Stimulated activated CD4-positive, alpha-beta T cell treated with anti-CD3 and anti-CD28 coated beads, Interleukin-4, amount 100 ng/mL, for 48 hours (primary cell): Measurements from ENCODE around the gene GPR34.
"Not testable (repeated sequence)": the region's sequence is repeated elsewhere in the genome, so short reads cannot be mapped to it uniquely, and the experiment has no call there.

Source experiments
- DNase-seq, 2 donors: peaks; one replicate each; pipeline ENCODE4 v3.0.0-alpha.2; 2020; ENCODE audit warnings: low read depth in 2 of 2

GPR34 gene

DNA sequence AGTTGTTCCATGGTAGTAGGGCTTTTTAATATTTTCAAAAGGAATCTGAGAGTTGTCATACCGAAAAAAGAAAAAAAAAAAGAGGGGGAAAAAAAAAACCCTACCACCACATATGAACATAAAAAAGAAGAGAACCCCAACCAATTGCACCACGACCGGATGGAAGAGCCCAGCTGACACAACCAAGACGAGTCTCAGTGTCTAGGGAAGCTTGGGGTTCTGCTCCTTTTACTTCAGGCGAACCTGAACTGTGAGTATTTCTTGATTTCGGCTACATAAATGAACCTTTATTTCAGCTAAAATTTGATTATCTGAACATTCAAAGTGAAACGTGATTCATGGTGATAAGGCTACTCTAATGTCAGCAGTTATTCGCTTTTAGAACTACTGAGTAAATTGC is at the start of gene GPR34:
GPR34 (plus strand) TSS at position 139 of the 400 bp plus-strand sequence. CDS start 6,661 bp downstream, outside the sequence.
- no peak for DNase-seq

DNA sequence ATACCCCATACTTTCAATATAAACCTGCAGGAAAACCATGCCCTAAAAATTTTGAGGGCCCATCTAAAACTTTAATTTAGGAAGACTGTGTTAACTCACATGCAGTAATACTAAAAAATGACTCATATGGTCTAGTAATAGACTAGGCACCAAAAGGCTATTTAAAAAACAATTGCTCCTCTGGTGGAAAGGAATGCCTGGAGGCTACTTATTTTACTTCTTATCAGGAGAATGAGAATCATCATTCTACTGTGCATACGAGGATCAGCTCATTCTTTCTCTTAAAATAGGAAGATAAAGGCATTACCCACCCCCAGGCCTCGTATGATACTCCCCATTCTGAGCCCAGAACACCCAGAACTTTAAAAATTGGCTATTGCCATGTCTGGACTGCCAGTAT is 42.6 kb upstream of the GPR34 start:
- not testable (repeated sequence) for DNase-seq

- DNase-seq: no peak
Measured at GRCh38 chrX:41653125-41653524, 35.6 kb upstream of the GPR34 start.

DNA sequence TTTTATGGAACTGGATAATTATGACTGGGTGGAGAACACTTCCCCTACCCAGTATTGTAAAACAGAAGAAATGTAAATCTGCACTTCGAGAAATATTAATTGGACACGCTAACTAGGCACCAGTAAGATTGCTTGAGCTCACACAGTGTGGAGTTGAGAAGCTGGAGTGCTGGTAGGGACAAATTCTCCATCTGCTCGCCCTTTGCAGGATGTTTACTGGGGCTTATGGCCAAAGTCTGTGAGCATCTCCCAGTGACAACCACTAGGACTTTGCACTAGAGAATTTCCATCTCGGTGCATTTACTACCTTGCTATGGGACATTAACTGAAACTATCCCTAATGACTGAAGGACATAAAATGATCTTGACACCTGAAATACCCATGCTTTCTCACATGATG is 33.7 kb upstream of the GPR34 start:
- DNase-seq: no peak

GRCh38 chrX:41655631-41656030 is 33.1 kb upstream of the GPR34 start:
- DNase-seq: no peak

GRCh38 chrX:41661366-41662095 is 27.2 kb upstream of the GPR34 start:
- DNase-seq: no peak

DNA sequence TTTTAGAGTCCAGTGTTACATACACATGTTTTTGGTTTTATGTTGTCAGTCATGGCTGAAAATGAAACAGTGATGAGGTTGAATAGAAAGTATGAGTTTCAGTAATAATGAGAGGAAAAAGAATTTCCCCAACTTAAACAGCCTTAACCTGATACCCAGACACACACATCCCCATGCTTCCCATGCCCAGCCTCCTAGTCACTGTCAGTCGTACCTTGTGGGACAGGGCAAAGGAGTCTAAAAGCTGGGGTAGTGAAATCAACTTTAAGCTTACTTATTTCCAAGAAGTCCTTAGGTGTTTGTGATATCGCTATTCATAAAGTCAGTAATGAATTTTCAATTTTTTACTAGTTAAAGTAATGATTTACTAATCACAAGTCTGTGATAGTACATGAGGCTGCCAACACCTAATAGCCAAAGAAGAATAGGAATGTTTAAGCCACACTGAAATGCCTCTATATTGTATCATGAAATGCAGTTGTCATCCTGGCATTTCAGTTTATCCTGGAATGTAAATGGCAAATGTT is 24.3 kb upstream of the GPR34 start:
- DNase-seq: no peak

- no peak for DNase-seq
Measured at GRCh38 chrX:41664908-41665307, 23.9 kb upstream of the GPR34 start.

DNA sequence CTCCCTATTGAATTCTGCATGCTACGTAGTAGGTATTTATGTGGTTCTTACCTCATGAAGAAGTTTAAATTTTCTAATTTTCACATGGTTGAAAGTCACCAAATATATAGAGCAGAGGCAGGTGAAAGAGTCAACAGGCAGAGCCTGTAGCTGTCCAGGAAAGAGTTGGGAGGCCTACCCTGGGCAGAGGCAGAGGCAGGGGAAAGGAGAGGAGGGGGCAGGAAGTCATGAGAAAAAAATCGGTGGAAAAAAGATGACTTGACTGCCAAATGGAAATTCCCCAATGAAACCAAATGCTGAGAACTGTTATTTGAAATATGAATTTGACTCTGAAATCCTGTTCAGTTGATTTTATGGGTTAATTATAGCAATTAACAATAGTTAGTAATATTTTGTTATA is 23.1 kb upstream of the GPR34 start:
- no peak for DNase-seq

DNA sequence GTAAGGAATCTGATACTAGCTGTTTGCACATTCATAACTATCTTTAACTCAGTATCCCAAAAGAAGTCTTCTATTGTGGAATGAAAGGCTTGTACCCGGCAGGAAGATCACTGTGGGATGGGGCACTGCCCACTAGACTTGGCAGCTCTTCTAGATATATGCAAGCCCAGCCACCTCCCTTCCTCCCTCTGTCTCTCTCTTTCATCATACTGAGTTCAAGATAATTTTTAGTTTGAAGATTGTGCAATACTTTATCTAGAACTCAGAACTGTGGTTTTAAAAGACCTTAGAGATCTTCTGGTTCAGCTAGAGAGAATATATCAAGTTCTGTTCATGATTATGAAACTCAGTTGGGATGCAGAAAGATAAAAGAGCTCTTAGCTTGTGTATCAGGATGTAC is 22.5 kb upstream of the GPR34 start:
- DNase-seq: no peak

DNA sequence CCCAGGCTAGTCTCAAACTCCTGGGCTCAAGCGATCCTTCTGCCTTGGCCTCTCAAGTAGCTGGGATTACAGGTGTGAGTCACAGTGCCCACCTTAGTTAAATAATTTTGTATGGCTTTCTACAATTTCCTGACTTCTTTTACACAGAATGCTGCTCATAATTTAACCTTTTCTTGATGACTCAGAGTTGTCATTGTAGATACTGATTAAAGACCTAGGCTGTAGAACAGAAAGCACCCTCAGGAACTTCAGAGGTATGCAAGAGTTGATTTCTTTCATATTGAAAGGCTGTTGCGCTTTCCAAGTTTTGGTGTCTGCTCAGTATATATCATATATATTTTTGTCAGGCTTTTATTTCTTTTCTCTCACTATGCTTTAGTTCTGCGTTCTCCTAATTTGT is 21.1 kb upstream of the GPR34 start:
- DNase-seq: no peak

DNA sequence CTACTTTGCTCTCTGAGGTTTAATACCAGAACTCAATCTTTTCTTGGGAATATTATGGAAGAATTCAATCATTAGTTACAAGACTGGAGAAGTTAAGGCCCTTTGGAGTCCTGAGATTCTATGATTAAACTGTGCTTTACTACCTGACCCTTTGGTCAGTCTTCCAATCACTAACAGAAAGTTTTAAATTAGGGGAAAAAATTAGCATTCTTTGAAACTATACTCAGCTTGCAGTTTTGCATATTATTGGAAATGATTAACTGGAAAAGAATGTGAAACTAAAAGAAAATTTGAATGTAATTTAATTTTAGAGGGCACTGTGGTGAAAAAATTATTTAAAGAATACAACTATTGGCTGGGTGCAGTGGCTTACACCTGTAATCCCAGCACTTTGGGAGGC is 18.7 kb upstream of the GPR34 start:
- no peak for DNase-seq

GRCh38 chrX:41671082-41671481 is 17.7 kb upstream of the GPR34 start:
- no peak for DNase-seq

DNA sequence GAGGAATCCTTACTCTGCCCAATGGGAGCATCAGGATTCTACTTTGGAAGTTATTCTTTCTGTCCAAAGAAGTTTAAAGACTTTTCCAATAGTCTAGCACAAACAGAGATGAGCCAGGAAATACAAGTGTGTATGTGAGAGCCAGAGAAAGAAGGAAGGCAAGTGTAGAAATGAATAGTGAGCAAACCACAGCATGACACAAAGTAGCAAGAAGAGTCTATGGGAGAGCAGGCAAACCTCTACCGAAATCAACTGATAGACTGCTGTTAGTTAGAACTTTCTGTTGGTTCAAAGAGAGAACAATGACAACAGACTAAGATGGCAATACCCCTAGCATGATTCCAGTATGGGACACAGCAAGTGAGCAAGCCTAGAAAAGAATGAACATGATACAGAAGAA is 16.1 kb upstream of the GPR34 start:
- no peak for DNase-seq

GRCh38 chrX:41676361-41676760 is 12.4 kb upstream of the GPR34 start:
- DNase-seq: not testable (repeated sequence)

- DNase-seq: no peak
Measured at GRCh38 chrX:41677183-41678060, 11.4 kb upstream of the GPR34 start.

DNA sequence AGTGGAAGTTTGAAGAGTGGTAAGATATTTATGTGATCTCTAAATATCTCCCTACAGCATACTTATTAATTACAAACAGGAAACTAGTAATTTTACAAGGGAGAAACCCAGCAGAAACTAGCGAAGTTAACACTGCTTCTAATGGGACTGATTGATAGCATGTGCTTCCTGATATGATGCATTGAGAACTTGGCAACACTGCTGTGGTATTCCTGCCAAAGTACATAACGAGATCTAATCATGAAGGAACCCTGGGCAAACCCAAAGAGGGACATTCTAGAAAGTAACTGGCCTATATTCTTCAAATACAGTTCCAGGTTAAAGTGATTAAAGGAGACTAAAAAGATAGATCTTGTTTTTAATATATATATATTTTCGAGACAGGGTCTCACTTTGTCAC is 4.6 kb upstream of the GPR34 start:
- DNase-seq: no peak

- no peak for DNase-seq
Measured at GRCh38 chrX:41684940-41685339, 3.8 kb upstream of the GPR34 start.

- no peak for DNase-seq
Measured at GRCh38 chrX:41686788-41687187, 2.0 kb upstream of the GPR34 start.

DNA sequence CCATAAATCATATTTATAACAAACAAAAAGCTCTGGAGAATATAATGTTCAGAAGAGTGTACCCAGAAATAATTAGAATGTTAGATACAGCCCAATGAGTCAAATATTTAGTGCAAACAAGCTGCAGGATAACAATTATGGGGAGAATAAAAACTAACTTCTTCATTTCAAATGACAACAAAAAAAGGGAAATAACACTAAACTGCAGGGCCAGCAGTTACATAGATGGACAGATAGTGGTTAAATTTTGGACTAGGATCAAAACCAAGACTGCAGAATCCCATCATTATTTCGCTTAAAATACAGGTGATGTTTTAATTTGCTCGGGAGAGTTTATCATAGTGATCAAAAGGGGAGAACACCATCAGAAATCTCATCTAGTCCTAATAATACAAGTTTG is 617 bp upstream of the GPR34 start:
- DNase-seq: no peak

GRCh38 chrX:41689711-41690110 is 938 bp downstream of the GPR34 start:
- no peak for DNase-seq

DNA sequence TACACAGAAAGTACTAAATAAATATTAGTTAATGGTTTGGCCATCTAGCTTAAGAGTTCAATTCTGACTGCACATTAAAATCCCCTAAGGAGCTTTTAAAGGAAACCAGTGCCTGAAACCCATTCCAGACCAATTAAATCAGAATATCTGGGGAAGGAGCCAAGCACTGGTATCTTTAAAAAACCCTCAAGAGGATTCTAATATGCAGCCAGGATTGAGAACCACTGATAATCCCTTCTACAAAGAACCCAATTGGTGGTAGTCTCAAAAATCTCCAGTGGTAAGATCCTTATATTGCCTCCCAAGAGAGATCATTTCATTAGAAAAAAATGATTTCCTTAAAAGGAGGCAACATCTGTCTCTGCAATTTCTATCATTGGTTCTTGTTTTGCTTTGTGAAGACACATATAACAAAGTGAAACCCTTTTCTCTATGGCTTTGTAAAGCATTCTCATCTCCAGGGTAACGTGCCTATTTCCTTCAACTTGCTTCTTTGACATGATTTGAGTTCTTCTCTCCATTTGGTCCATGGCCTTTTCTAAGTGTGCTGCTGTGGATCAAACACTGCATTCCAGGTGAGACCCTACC is 3.5 kb downstream of the GPR34 start:
- no peak for DNase-seq

GRCh38 chrX:41693024-41693423 is 4.3 kb downstream of the GPR34 start:
- no peak for DNase-seq
